Kidney (tissue), 14 donors: ENCODE results near the gene TSKU. TPM values are rescaled to one million over a fixed set of nuclear protein-coding genes. Genes with fewer than 3 reads are reported as not detected.

Experiments used
- DNase-seq, 5 donors: peaks; one replicate each; pipeline ENCODE4 v3.0.0-alpha.2; 2013 to 2020
- FAIRE-seq: peaks from 2 replicates; lab custom pipeline; 2012; peaks lifted over from hg19 to GRCh38; lab: Jason Lieb, UNC
- H3K27ac ChIP-seq, 2 donors: one replicate each; pipeline ENCODE4 v1.7.0; 2013; ENCODE audit warnings: low read depth in 2 of 2, low read length in 2 of 2, inconsistent platforms in 1 of 2
- H3K27me3 ChIP-seq: one replicate; pipeline ENCODE4 v1.7.1; 2013; ENCODE audit warnings: low read length, inconsistent platforms; ENCODE audit not compliant: control insufficient read depth, insufficient read depth
- H3K36me3 ChIP-seq, 3 donors: one replicate each; pipeline versions ENCODE4 v1.7.0 to v1.7.1; 2013; ENCODE audit warnings: low read length in 3 of 3, control low read depth in 1 of 3, inconsistent platforms in 1 of 3; ENCODE audit not compliant: insufficient read depth in 3 of 3, control insufficient read depth in 2 of 3
- H3K4me1 ChIP-seq, 3 donors: one replicate each; pipeline versions ENCODE4 v1.7.0 to v1.7.1; 2013; ENCODE audit warnings: low read length in 3 of 3, inconsistent platforms in 1 of 3, low read depth in 1 of 3; ENCODE audit not compliant: control insufficient read depth in 2 of 3, insufficient read depth in 2 of 3
- H3K4me3 ChIP-seq, 3 donors: one replicate each; pipeline versions ENCODE4 v1.7.0 to v1.8.1; 2013; ENCODE audit warnings: low read length in 3 of 3, control low read depth in 1 of 3, inconsistent platforms in 1 of 3
- H3K9ac ChIP-seq, 3 donors: one replicate each; pipeline versions ENCODE4 v1.7.0 to v1.7.1; 2013; ENCODE audit warnings: low read length in 3 of 3, control low read depth in 1 of 3, inconsistent platforms in 1 of 3
- H3K9me3 ChIP-seq, 3 donors: one replicate each; pipeline versions ENCODE4 v1.7.0 to v1.7.1; 2013; ENCODE audit warnings: low read length in 3 of 3, control low read depth in 1 of 3, inconsistent platforms in 1 of 3; ENCODE audit not compliant: control insufficient read depth in 2 of 3, insufficient read depth in 1 of 3
- intact Hi-C: fragments of 100-400 bp; cut with DNase I; formaldehyde crosslinking; loops from one replicate; pipeline ENCODE4 v1.11.1; 2022
- polyA plus RNA-seq: library from polyadenylated mRNA; stranded (reverse); fragments of 350-450 nt; fragmentation: Illumina TruSeq; extraction: RNeasy Lipid Tissue Mini Kit (QIAGEN cat#74804); gene quantifications from one replicate; pipeline ENCODE4 v1.2.3, GENCODE V29; 2014; ENCODE audit warnings: low read depth, low replicate concordance; ENCODE audit not compliant: insufficient read depth
- total RNA-seq: library from RNA; stranded (reverse); fragmentation: NEBNext Ultra II Directional; extraction: Animal tissue kit (Norgen Biotek cat#: 25700); gene quantifications from one replicate; pipeline ENCODE4 v1.2.1, GENCODE V29; 2021
- TF ChIP-seq, protein P1 (sequence below): IDR thresholded peaks from 3 replicates; pipeline ENCODE4 v1.5.1; 2012; ENCODE audit warnings: mild to moderate bottlenecking, moderate library complexity, borderline replicate concordance; ENCODE audit not compliant: insufficient read depth; ENCODE audit errors: extremely low read depth
- donor health status: control.
- donor health status: control.
- donor health status: control.
- donor health status: control.
- donor health status: control.
- donor health status: DM: yes; HTN: yes; CAD: no.
- donor health status: Normal renal cell carcinoma (clear cell type).

The TSKU gene
- total and polyA plus RNA-seq, 2 donors from 2014 or later = 27.3 to 41.0 TPM

- Histone ChIP-seq H3K27ac (no peak overlapping the region), H3K36me3 (no peaks in the 10 kb centered on the region), H3K4me1 (peaks cover 0 to 4% (median 0%) of the 10 kb centered on the region in 3 donors), H3K9me3 (no peaks in the 10 kb centered on the region), H3K9ac (no peak overlapping the region), H3K27me3 (no peaks in the 10 kb centered on the region), H3K4me3 (no peak overlapping the region)
- no peak for DNase-seq
- TF ChIP-seq, protein P1, sequence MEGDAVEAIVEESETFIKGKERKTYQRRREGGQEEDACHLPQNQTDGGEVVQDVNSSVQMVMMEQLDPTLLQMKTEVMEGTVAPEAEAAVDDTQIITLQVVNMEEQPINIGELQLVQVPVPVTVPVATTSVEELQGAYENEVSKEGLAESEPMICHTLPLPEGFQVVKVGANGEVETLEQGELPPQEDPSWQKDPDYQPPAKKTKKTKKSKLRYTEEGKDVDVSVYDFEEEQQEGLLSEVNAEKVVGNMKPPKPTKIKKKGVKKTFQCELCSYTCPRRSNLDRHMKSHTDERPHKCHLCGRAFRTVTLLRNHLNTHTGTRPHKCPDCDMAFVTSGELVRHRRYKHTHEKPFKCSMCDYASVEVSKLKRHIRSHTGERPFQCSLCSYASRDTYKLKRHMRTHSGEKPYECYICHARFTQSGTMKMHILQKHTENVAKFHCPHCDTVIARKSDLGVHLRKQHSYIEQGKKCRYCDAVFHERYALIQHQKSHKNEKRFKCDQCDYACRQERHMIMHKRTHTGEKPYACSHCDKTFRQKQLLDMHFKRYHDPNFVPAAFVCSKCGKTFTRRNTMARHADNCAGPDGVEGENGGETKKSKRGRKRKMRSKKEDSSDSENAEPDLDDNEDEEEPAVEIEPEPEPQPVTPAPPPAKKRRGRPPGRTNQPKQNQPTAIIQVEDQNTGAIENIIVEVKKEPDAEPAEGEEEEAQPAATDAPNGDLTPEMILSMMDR = no peak
- FAIRE-seq = no peak
- intact Hi-C loops = no loop called here
Observed at GRCh38 chr11:76759517-76759916, 23.6 kb upstream of the TSKU start.

GRCh38 chr11:76760236-76760635 lies 22.9 kb upstream of the TSKU start:
- H3K4me1 ChIP-seq = peaks cover 0 to 4% (median 0%) of the 10 kb centered on the region in 3 donors
- no peaks in the 10 kb centered on the region for H3K27me3 ChIP-seq
- TF ChIP-seq, protein P1 = no peak
- no peaks in the 10 kb centered on the region for H3K9me3 ChIP-seq
- no peak overlapping the region for H3K4me3 ChIP-seq
- H3K36me3 ChIP-seq = no peaks in the 10 kb centered on the region
- no peak for FAIRE-seq
- no peak overlapping the region for H3K9ac ChIP-seq
- DNase-seq = no peak
- no peak overlapping the region for H3K27ac ChIP-seq
- intact Hi-C loops = no loop called here

DNA sequence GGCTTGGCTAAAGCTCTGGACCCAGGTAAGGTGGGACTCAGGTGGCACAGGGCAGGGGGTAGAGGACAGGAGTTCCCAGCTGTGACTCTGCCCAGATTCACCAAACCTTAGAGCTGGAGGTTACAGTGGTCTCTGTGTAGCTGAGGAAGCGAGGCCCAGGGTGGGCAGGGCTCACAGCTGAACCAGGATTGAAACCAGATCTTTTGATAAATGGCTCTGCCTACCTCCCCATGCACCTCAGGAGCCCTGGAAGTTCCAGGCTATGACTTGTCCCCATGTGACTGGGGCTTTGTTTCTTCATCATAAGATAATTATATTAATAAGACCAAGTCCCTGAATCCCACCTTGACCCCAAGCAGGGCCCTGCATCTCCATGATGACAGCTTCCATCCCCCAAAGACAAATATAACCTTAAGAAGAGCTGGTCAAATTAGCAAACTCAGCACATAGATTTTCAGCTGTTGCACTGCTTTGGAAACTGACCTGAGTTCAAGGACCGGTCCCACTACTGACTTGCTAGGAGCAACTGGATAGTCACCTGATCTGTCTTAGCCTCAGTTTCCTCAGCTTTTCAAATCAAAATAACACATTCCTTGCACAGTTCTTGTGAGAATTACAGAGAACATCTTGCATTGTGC lies 21.3 kb upstream of the TSKU start:
- no peak for FAIRE-seq
- intact Hi-C loops = no loop called here
- peak in 3 of 5 donors; percentile 48 to 67 (median 53) for DNase-seq

More for the DNA sequence above, 21.3 kb upstream of the TSKU start:
- TF ChIP-seq, protein P1 = no peak
- Histone ChIP-seq H3K9ac (no peak overlapping the region), H3K36me3 (no peaks in the 10 kb centered on the region), H3K9me3 (no peaks in the 10 kb centered on the region), H3K4me3 (no peak overlapping the region), H3K4me1 (peaks cover 0 to 13% (median 7%) of the 10 kb centered on the region in 3 donors), H3K27ac (no peak overlapping the region), H3K27me3 (no peaks in the 10 kb centered on the region)
